ENCODE data around the gene FBXO45. TPM values are rescaled to one million over a fixed set of nuclear protein-coding genes. Genes with fewer than 3 reads are reported as not detected.
"Not testable (repeated sequence)": the region's sequence is repeated elsewhere in the genome, so short reads cannot be mapped to it uniquely, and the experiment has no call there.

FBXO45 gene
- total RNA-seq, 4 donors from 2014 or later, result 5.0 to 25.2 (median 8.9) TPM

DNA sequence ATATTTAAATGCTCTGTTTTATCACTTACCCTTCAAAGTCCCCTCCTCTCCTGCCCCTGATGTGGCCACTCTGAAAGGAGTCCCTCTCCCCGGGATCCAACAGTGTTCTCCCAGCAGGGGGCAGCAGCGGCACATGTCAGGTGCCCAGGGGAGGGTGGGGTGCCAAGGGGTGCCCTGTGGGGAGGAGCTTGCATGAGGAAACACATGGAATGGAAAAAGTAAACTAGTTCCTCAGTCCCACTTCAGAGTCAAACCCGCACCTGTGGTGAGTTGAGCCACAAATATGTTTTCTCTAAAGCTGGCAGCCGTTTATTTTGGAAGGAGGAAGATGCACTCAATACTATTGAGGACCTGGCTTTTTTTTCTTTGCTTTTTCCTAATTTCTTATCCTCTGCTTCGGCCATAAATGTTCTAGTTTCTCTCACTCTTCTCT, 40.9 kb downstream of the FBXO45 start:
- no peak for TF ChIP-seq POLR2A (IDR thresholded peaks at IDR 0.05)
- TF ChIP-seq, protein P1, sequence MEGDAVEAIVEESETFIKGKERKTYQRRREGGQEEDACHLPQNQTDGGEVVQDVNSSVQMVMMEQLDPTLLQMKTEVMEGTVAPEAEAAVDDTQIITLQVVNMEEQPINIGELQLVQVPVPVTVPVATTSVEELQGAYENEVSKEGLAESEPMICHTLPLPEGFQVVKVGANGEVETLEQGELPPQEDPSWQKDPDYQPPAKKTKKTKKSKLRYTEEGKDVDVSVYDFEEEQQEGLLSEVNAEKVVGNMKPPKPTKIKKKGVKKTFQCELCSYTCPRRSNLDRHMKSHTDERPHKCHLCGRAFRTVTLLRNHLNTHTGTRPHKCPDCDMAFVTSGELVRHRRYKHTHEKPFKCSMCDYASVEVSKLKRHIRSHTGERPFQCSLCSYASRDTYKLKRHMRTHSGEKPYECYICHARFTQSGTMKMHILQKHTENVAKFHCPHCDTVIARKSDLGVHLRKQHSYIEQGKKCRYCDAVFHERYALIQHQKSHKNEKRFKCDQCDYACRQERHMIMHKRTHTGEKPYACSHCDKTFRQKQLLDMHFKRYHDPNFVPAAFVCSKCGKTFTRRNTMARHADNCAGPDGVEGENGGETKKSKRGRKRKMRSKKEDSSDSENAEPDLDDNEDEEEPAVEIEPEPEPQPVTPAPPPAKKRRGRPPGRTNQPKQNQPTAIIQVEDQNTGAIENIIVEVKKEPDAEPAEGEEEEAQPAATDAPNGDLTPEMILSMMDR (IDR thresholded peaks at IDR 0.05), result peak; percentile 60 to 78 (median 73)
- intact Hi-C loops (cut with DNase I; ENCODE audit: low total_unique reads), result no loop called here

DNA sequence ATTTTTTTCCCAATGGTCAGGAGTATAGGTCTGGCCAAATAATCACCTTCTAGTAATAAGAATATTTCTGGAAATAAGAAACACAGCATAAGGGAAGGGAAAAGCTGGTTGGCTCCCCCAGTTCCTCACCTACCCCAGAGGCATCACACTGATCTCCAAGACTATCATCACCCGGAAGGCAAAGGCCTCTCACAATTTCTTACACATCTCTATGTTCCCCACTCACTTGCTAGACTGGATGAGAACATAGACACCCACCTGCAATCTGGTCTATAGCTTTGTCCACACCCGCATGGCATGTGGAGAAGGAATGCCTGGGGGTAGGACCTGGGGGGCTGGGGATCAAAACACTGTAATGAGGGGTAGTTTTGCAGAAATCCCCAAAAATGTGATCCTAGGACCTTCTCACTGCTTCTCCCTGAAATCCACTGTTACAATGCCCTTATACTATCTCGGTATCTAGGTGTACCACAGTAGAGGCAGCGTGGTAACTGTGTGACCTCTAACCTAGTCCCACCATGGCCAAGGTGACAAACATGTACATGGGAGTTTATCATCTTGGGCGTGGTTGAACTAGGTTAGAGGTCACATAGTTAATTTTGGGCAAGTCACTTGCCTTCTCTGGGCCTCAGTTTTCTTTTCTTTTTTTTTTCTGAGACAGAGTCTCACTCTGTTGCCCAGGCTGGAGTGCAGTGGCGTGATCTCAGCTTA, 41.5 kb downstream of the FBXO45 start:
- no peak for TF ChIP-seq POLR2A (IDR thresholded peaks at IDR 0.05)
- TF ChIP-seq, protein P1 (IDR thresholded peaks at IDR 0.05), result no peak
- no peaks in the 10 kb centered on the region for H3K4me1 ChIP-seq
- no peaks in the 10 kb centered on the region for H3K9me3 ChIP-seq
- H3K4me3 ChIP-seq, result no peak overlapping the region
- intact Hi-C loops (cut with DNase I; ENCODE audit: low total_unique reads), result no loop called here
- H3K27ac ChIP-seq, result peak overlapping the region in 1 of 2 donors; percentile 57
- no peaks in the 10 kb centered on the region for H3K36me3 ChIP-seq
- H3K27me3 ChIP-seq, result no peaks in the 10 kb centered on the region
- DNase-seq, result no peak

More for the DNA sequence above, 40.9 kb downstream of the FBXO45 start:
- Histone ChIP-seq H3K27me3 (no peaks in the 10 kb centered on the region), H3K36me3 (no peaks in the 10 kb centered on the region), H3K4me1 (no peaks in the 10 kb centered on the region), H3K4me3 (no peak overlapping the region), H3K9me3 (no peaks in the 10 kb centered on the region), H3K27ac (peak overlapping the region in 1 of 2 donors; percentile 57)
- DNase-seq, result peak; percentile 64 to 74

DNA sequence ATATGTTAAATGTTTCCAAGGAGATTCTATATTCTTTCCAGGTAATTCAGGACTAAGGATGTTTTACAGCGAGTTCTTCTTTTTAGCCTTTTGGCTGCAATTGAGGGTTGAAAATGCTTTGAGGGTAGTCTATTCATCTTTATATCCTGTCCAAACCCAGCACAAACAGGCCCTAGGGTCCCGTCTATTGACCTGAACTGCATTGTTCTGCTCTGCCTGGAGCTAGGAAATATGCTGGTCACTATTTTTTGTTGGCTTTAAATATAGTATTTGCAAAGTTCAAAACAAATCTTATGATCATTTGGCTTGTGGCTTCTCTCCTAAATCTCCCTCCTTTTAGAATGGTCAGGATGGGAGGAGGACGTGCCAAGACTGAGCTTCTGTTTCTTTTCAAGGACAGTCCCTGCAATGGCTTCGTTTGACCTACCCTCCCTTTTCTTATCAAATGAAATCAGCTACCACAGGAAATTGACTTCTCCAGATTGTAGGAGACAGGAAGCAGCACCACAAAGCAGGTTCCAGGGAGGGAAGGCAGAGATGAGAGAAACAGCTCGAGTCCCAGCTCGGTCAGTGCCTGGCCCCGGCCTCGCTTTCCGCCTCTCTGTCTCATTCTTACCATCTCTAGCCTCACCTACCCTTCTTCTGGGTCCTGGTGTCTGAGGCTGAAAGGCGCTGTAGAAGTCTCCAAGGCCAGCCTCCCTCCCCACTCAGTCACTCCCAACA, 43.5 kb downstream of the FBXO45 start:
- H3K4me1 ChIP-seq, result no peaks in the 10 kb centered on the region
- no peaks in the 10 kb centered on the region for H3K36me3 ChIP-seq
- TF ChIP-seq POLR2A (IDR thresholded peaks at IDR 0.05), result no peak
- TF ChIP-seq, protein P1 (IDR thresholded peaks at IDR 0.05), result no peak
- H3K9me3 ChIP-seq, result no peaks in the 10 kb centered on the region
- DNase-seq, result no peak
- H3K4me3 ChIP-seq, result no peak overlapping the region
- no peaks in the 10 kb centered on the region for H3K27me3 ChIP-seq
- intact Hi-C loops (cut with DNase I; ENCODE audit: low total_unique reads), result no loop called here
- peak overlapping the region; percentile 41 to 73 for H3K27ac ChIP-seq

DNA sequence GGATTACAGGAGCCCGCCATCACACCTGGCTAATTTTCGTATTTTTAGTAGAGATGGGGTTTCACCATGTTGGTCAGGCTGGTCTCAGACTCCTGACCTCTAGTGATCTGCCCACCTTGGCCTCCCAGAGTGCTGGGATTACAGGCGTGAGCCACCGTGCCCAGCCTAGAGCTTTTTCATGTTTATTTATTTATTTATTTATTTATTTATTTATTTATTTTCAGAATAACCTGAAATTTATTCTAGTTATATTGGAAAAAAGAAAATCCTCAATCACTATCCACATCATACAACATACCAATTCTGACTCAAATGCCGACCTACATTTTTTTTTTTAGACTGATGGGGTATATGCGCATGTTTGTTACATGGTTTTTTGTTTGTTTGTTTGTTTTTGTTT, 46.8 kb downstream of the FBXO45 start:
- intact Hi-C loops (cut with DNase I; ENCODE audit: low total_unique reads); H3K27ac ChIP-seq; H3K4me1 ChIP-seq; H3K9me3 ChIP-seq; H3K4me3 ChIP-seq; H3K36me3 ChIP-seq; H3K27me3 ChIP-seq; DNase-seq: not testable (repeated sequence)

DNA sequence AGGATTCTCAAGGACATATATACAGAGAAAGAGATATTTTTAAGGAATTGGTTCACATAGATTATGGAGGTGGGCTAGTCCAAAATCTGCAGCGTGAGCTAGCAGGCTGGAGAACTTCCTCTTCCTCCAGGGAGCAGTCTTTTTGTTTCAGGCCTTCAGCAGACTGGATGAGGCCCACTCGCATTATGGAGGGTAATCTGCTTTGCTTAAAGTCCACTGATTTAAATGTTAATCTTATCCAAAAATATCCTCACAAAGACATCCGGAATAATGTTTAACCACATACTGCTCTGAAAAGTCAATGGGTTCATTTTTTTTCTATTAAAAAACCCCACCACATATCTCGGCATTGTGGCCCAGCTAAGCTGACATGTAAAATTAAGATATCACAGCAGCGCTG, 48.8 kb downstream of the FBXO45 start:
- no peak for TF ChIP-seq POLR2A (IDR thresholded peaks at IDR 0.05)
- TF ChIP-seq, protein P1 (IDR thresholded peaks at IDR 0.05), result no peak
- Histone ChIP-seq H3K4me3 (no peak overlapping the region), H3K4me1 (no peaks in the 10 kb centered on the region), H3K36me3 (no peaks in the 10 kb centered on the region), H3K27me3 (no peaks in the 10 kb centered on the region), H3K27ac (no peak overlapping the region), H3K9me3 (no peaks in the 10 kb centered on the region)
- DNase-seq, result no peak
- intact Hi-C loops (cut with DNase I; ENCODE audit: low total_unique reads), result no loop called here
